Activated naive CD8-positive, alpha-beta T cell treated with anti-CD3 and anti-CD28 coated beads, Interleukin-2, amount 50 U/mL, for 16 hours (primary cell): Measurements from ENCODE around the gene GOLGA6D.
"Not testable (repeated sequence)": the region's sequence is repeated elsewhere in the genome, so short reads cannot be mapped to it uniquely, and the experiment has no call there.

Experiments used
- DNase-seq: peaks from one replicate; pipeline ENCODE4 v3.0.0-alpha.2; 2020; ENCODE audit warnings: low read depth, low spot score

The GOLGA6D gene

GRCh38 chr15:75284152-75284551, 1.5 kb downstream of the GOLGA6D start:
- DNase-seq, result not testable (repeated sequence)

- not testable (repeated sequence) for DNase-seq
These were observed 11.0 kb downstream of the GOLGA6D start for GRCh38 chr15:75293660-75294059.

- not testable (repeated sequence) for DNase-seq
These were observed 16.1 kb downstream of the GOLGA6D start for GRCh38 chr15:75298541-75299310.

GRCh38 chr15:75299311-75299688, 16.7 kb downstream of the GOLGA6D start:
- peak; percentile 23 for DNase-seq

GRCh38 chr15:75300026-75300425, 17.4 kb downstream of the GOLGA6D start:
- DNase-seq, result not testable (repeated sequence)

GRCh38 chr15:75302318-75302717, 19.7 kb downstream of the GOLGA6D start:
- no peak for DNase-seq

- DNase-seq, result not testable (repeated sequence)
These were observed 20.1 kb downstream of the GOLGA6D start for GRCh38 chr15:75302753-75303152.

GRCh38 chr15:75306188-75306587, 23.6 kb downstream of the GOLGA6D start:
- no peak for DNase-seq

GRCh38 chr15:75307778-75308390, 25.2 kb downstream of the GOLGA6D start:
- no peak for DNase-seq

GRCh38 chr15:75309711-75310110, 27.1 kb downstream of the GOLGA6D start:
- DNase-seq, result no peak

GRCh38 chr15:75312548-75312947, 29.9 kb downstream of the GOLGA6D start:
- DNase-seq, result not testable (repeated sequence)

- no peak for DNase-seq
These were observed 30.6 kb downstream of the GOLGA6D start for GRCh38 chr15:75313116-75313845.

GRCh38 chr15:75314552-75315290, 32.1 kb downstream of the GOLGA6D start:
- no peak for DNase-seq

GRCh38 chr15:75319231-75319897, 36.7 kb downstream of the GOLGA6D start:
- not testable (repeated sequence) for DNase-seq

GRCh38 chr15:75321711-75322110, 39.1 kb downstream of the GOLGA6D start:
- DNase-seq, result no peak

GRCh38 chr15:75325922-75326321, 43.3 kb downstream of the GOLGA6D start:
- DNase-seq, result no peak

- DNase-seq, result no peak
These were observed 44.4 kb downstream of the GOLGA6D start for GRCh38 chr15:75327005-75327404.

GRCh38 chr15:75327491-75327890, 44.9 kb downstream of the GOLGA6D start:
- no peak for DNase-seq

GRCh38 chr15:75328493-75329314, 46.1 kb downstream of the GOLGA6D start:
- DNase-seq, result no peak

GRCh38 chr15:75329571-75329970, 46.9 kb downstream of the GOLGA6D start:
- no peak for DNase-seq
